Measurements from ENCODE around the gene SLC30A3.

DNA sequence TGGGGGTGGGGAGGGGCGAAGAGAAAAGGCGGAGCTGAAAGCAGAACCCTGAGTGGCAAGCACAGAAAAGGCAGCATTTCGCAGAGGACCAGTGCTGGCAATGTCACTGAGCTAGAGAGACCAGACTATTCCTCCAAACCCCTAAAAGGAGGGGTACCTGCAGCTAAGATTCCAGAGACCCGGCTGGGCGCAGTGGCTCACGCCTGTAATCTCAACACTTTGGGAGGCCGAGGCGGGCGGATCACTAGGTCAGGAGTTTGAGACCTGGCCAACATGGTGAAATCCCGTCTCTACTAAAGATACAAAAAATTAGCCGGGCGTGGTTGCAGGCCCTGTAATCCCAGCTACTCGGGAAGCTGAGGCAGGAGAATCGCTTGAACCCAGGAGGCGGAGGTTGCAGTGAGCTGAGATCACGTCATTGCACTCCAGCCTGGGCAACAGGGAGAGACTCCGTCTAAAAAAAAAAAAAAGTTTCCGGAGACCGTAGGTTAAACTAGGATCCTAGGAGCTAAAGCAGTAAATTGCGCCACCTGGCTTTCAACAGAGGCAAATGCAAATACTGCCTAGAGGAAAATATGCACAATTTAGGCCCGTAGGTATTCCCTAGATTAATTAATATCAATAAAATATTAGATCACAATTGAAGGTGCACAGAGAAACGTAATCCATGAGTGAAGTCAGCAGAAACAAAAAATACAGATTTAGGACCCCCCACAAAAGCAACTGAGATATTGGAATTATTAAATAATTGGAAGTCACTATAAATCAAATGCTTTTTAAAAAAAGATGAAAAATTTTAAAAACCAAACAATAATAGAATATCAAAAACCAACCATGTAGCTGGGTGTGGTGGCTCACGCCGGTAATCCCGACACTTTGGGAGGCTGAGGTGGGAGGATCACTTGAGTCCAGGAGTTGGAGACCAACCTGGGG, 40.5 kb upstream of the SLC30A3 start:
- TF ChIP-seq, protein P1, sequence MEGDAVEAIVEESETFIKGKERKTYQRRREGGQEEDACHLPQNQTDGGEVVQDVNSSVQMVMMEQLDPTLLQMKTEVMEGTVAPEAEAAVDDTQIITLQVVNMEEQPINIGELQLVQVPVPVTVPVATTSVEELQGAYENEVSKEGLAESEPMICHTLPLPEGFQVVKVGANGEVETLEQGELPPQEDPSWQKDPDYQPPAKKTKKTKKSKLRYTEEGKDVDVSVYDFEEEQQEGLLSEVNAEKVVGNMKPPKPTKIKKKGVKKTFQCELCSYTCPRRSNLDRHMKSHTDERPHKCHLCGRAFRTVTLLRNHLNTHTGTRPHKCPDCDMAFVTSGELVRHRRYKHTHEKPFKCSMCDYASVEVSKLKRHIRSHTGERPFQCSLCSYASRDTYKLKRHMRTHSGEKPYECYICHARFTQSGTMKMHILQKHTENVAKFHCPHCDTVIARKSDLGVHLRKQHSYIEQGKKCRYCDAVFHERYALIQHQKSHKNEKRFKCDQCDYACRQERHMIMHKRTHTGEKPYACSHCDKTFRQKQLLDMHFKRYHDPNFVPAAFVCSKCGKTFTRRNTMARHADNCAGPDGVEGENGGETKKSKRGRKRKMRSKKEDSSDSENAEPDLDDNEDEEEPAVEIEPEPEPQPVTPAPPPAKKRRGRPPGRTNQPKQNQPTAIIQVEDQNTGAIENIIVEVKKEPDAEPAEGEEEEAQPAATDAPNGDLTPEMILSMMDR (IDR thresholded peaks at IDR 0.05), result peak in 5 of 7 experiments; percentile 63 to 91 (median 86)
- TF ChIP-seq POLR2AphosphoS5 (IDR thresholded peaks at IDR 0.05) (peak in 1 of 3 donors; percentile 29), POLR2A (IDR thresholded peaks at IDR 0.05) (no peak), EP300 (IDR thresholded peaks at IDR 0.05) (no peak)

All from stomach (tissue), 4 donors.